GM12878 (cell line): ENCODE measurements around the gene EFCAB10.

Experiments used
- CEBPB ChIP-seq, 2 experiments: fragments of 150-350 bp in 1 of 2; IDR thresholded peaks; 2 replicates each; pipeline ENCODE4 v1.6.1; 2012 to 2014; ENCODE audit warnings: low read depth in 2 of 2, low read length in 2 of 2, borderline replicate concordance in 1 of 2, inconsistent platforms in 1 of 2
- CTCF ChIP-seq, 3 experiments: IDR thresholded peaks in 2 of 3; conservative IDR thresholded peaks in 1 of 3; 2 replicates each; pipeline ENCODE4 v1.5.1; 2011; ENCODE audit warnings: low read depth in 3 of 3, low read length in 3 of 3, mild to moderate bottlenecking in 3 of 3, control low read depth in 2 of 3, moderate library complexity in 2 of 3, inconsistent platforms in 1 of 3, mixed read lengths in 1 of 3; ENCODE audit not compliant: control insufficient read depth in 2 of 3, insufficient read depth in 1 of 3; ENCODE audit errors: extremely low read depth in 1 of 3
- KDM1A ChIP-seq: fragments of 200-600 bp; sonication (generic); IDR thresholded peaks from 2 replicates; pipeline ENCODE4 v1.6.1; 2016; ENCODE audit warnings: borderline replicate concordance
- NFYB ChIP-seq: IDR thresholded peaks from 2 replicates; pipeline ENCODE4 v1.6.1; 2011; ENCODE audit warnings: low read depth, mild to moderate bottlenecking, low read length, improper control_type of control experiment, moderate library complexity; ENCODE audit not compliant: insufficient read depth
- SKIL ChIP-seq: fragments of 450-650 bp; IDR thresholded peaks from 2 replicates; pipeline ENCODE4 v1.6.1; 2017; ENCODE audit warnings: mild to moderate bottlenecking, low read depth, inconsistent platforms; ENCODE audit not compliant: poor library complexity, severe bottlenecking
- TAF1 ChIP-seq: IDR thresholded peaks from 2 replicates; pipeline ENCODE4 v1.6.1; 2011; ENCODE audit warnings: mild to moderate bottlenecking, low read depth, low read length, borderline replicate concordance

- TF ChIP-seq CTCF (IDR thresholded peaks at IDR 0.05 in 2 of 3, conservative IDR thresholded peaks at IDR 0.05 in 1 of 3; ENCODE audit: control insufficient read depth in 2 of 3, extremely low read depth in 1 of 3, insufficient read depth in 1 of 3, low read depth in 3 of 3, low read length in 3 of 3) = no peak
- TF ChIP-seq NFYB = no peak
- no peak for TF ChIP-seq SKIL
- no peak for TF ChIP-seq TAF1
- no peak for TF ChIP-seq KDM1A
- no peak for TF ChIP-seq CEBPB (IDR thresholded peaks at IDR 0.05; ENCODE audit: borderline replicate concordance in 1 of 2, low read depth in 2 of 2, low read length in 2 of 2)
Observed at GRCh38 chr7:105559926-105560325, 21.4 kb downstream of the EFCAB10 start.
